Thyroid gland (tissue), 4 donors: ENCODE measurements around the gene CPS1. TPM values are rescaled to one million over a fixed set of nuclear protein-coding genes. Genes with fewer than 3 reads are reported as not detected.

Experiments
- DNase-seq, 2 donors: peaks; one replicate each; pipeline ENCODE4 v3.0.0-alpha.2; 2019
- H3K27ac ChIP-seq, 3 donors: fragments of 200-600 bp; sonication (generic); 1 replicate in 2 of 3; 2 replicates in 1 of 3; pipeline ENCODE4 v1.5.1; 2016 to 2019; ENCODE audit warnings: mild to moderate bottlenecking in 1 of 3, moderate library complexity in 1 of 3
- H3K27me3 ChIP-seq: fragments of 200-600 bp; sonication (generic); one replicate; pipeline ENCODE4 v1.5.1; 2019
- H3K36me3 ChIP-seq, 2 donors: fragments of 200-600 bp; sonication (generic); one replicate each; pipeline ENCODE4 v1.5.1; 2016 to 2019
- H3K4me1 ChIP-seq, 2 donors: fragments of 200-600 bp; sonication (generic); one replicate each; pipeline ENCODE4 v1.5.1; 2017 to 2019
- H3K4me3 ChIP-seq, 3 donors: fragments of 200-600 bp; sonication (generic); replicated peaks in 1 of 3; 1 replicate in 2 of 3; 2 replicates in 1 of 3; pipeline ENCODE4 v1.5.1; 2016; ENCODE audit warnings: mild to moderate bottlenecking in 1 of 3
- H3K9me3 ChIP-seq: fragments of 200-600 bp; sonication (generic); one replicate; pipeline ENCODE4 v1.5.1; 2017
- CTCF ChIP-seq, 6 experiments: fragments of 200-600 bp in 3 of 6; fragments of 450-650 bp in 3 of 6; sonication (generic) in 3 of 6; IDR thresholded peaks; one replicate each; pipeline ENCODE4 v1.5.1; 2016 to 2019; ENCODE audit warnings: antibody characterized with exemption in 6 of 6, mild to moderate bottlenecking in 2 of 6, inconsistent platforms in 1 of 6, moderate library complexity in 1 of 6
- POLR2A ChIP-seq, 2 donors: fragments of 450-650 bp; IDR thresholded peaks; one replicate each; pipeline ENCODE4 v1.6.1; 2017; ENCODE audit warnings: antibody characterized with exemption in 2 of 2, mild to moderate bottlenecking in 2 of 2, moderate library complexity in 1 of 2
- WGBS, 2 donors: methylation state at CpG; one replicate each; pipeline ENCODE4 v1.1.5; 2017; 5-methylcytosine and 5-hydroxymethylcytosine counted together
- intact Hi-C: fragments of 100-400 bp; cut with DNase I; formaldehyde crosslinking; loops from one replicate; pipeline ENCODE4 v1.15.1; 2023
- total RNA-seq, 4 donors: library from RNA; depleted of rRNA; stranded (reverse); fragments of >200 nt; gene quantifications; one replicate each; pipeline ENCODE4 v1.2.3, GENCODE V29; 2016

CPS1 gene
- total RNA-seq, 4 donors from 2014 or later: 3.9 to 14.9 (median 10.1) TPM

GRCh38 chr2:210707900-210708299 is 151.5 kb downstream of the CPS1 start:
- H3K27me3 ChIP-seq: no peaks in the 10 kb centered on the region
- no peaks in the 10 kb centered on the region for H3K9me3 ChIP-seq
- 83 to 84% methylated on average over 2 of the region's 2 CpGs for WGBS, 2 donors
- no peak for DNase-seq
- H3K27ac ChIP-seq: no peak overlapping the region
- intact Hi-C loops: no loop called here
- no peak overlapping the region for H3K4me3 ChIP-seq
- no peaks in the 10 kb centered on the region for H3K4me1 ChIP-seq
- TF ChIP-seq POLR2A (IDR thresholded peaks at IDR 0.05): no peak
- TF ChIP-seq CTCF (IDR thresholded peaks at IDR 0.05): no peak
- H3K36me3 ChIP-seq: no peaks in the 10 kb centered on the region

GRCh38 chr2:210713122-210713521 is 156.7 kb downstream of the CPS1 start:
- DNase-seq: no peak
- Histone ChIP-seq H3K27me3 (no peaks in the 10 kb centered on the region), H3K4me1 (no peaks in the 10 kb centered on the region), H3K4me3 (no peak overlapping the region), H3K27ac (no peak overlapping the region), H3K36me3 (no peaks in the 10 kb centered on the region), H3K9me3 (no peaks in the 10 kb centered on the region)
- 38 to 63% methylated on average over 2 of the region's 2 CpGs for WGBS, 2 donors
- no peak for TF ChIP-seq POLR2A (IDR thresholded peaks at IDR 0.05)
- TF ChIP-seq CTCF (IDR thresholded peaks at IDR 0.05): no peak
- intact Hi-C loops: no loop called here

GRCh38 chr2:210715560-210716082 is 159.2 kb downstream of the CPS1 start:
- H3K36me3 ChIP-seq: no peaks in the 10 kb centered on the region
- no peak overlapping the region for H3K4me3 ChIP-seq
- DNase-seq: no peak
- intact Hi-C loops: no loop called here
- TF ChIP-seq CTCF (IDR thresholded peaks at IDR 0.05) (no peak), POLR2A (IDR thresholded peaks at IDR 0.05) (no peak)
- no peaks in the 10 kb centered on the region for H3K4me1 ChIP-seq
- H3K9me3 ChIP-seq: no peaks in the 10 kb centered on the region
- 53 to 65% methylated on average over 5 of the region's 5 CpGs for WGBS, 2 donors
- no peak overlapping the region for H3K27ac ChIP-seq
- no peaks in the 10 kb centered on the region for H3K27me3 ChIP-seq

- TF ChIP-seq CTCF (IDR thresholded peaks at IDR 0.05) (no peak), POLR2A (IDR thresholded peaks at IDR 0.05) (no peak)
- WGBS, 2 donors: 49 to 64% methylated on average over 3 of the region's 3 CpGs
- Histone ChIP-seq H3K4me3 (no peak overlapping the region), H3K27me3 (no peaks in the 10 kb centered on the region), H3K36me3 (no peaks in the 10 kb centered on the region), H3K4me1 (no peaks in the 10 kb centered on the region), H3K9me3 (no peaks in the 10 kb centered on the region), H3K27ac (no peak overlapping the region)
- no peak for DNase-seq
- intact Hi-C loops: no loop called here
Observed at GRCh38 chr2:210718503-210718902, 162.1 kb downstream of the CPS1 start.

GRCh38 chr2:210722092-210722491 is 165.7 kb downstream of the CPS1 start:
- H3K36me3 ChIP-seq: no peaks in the 10 kb centered on the region
- WGBS, 2 donors: 95 to 96% methylated on average over 3 of the region's 3 CpGs
- H3K27me3 ChIP-seq: no peaks in the 10 kb centered on the region
- no peak overlapping the region for H3K27ac ChIP-seq
- no peaks in the 10 kb centered on the region for H3K9me3 ChIP-seq
- no peaks in the 10 kb centered on the region for H3K4me1 ChIP-seq
- no peak for DNase-seq
- H3K4me3 ChIP-seq: no peak overlapping the region
- intact Hi-C loops: no loop called here
- TF ChIP-seq POLR2A (IDR thresholded peaks at IDR 0.05): no peak

GRCh38 chr2:210727549-210727948 is 171.2 kb downstream of the CPS1 start:
- no peak overlapping the region for H3K4me3 ChIP-seq
- intact Hi-C loops: no loop called here
- H3K9me3 ChIP-seq: no peaks in the 10 kb centered on the region
- H3K27ac ChIP-seq: no peak overlapping the region
- no peaks in the 10 kb centered on the region for H3K36me3 ChIP-seq
- H3K4me1 ChIP-seq: no peaks in the 10 kb centered on the region
- DNase-seq: no peak
- TF ChIP-seq CTCF (IDR thresholded peaks at IDR 0.05) (no peak), POLR2A (IDR thresholded peaks at IDR 0.05) (no peak)
- H3K27me3 ChIP-seq: no peaks in the 10 kb centered on the region
